Vagina (tissue), 2 donors: ENCODE data around the gene EXD3.

Experiments used
- CTCF ChIP-seq, 3 experiments: fragments of 450-650 bp in 2 of 3; fragments of 200-600 bp in 1 of 3; sonication (generic) in 1 of 3; IDR thresholded peaks; one replicate each; pipeline ENCODE4 v1.5.1; 2017 to 2019; ENCODE audit warnings: antibody characterized with exemption in 3 of 3, mild to moderate bottlenecking in 2 of 3, moderate library complexity in 2 of 3
- POLR2A ChIP-seq, 2 donors: fragments of 450-650 bp; IDR thresholded peaks; one replicate each; pipeline ENCODE4 v1.6.1; 2017; ENCODE audit warnings: antibody characterized with exemption in 2 of 2, mild to moderate bottlenecking in 2 of 2, moderate library complexity in 2 of 2

GRCh38 chr9:137306066-137306849 is 116.7 kb downstream of the EXD3 start:
- no peak for TF ChIP-seq CTCF (IDR thresholded peaks at IDR 0.05)
- TF ChIP-seq POLR2A (IDR thresholded peaks at IDR 0.05) = no peak
